Ishikawa (cell line): ENCODE results near the gene APOM.

Experiments used
- CEBPB ChIP-seq: IDR thresholded peaks from 2 replicates; pipeline ENCODE4 v1.6.1; 2012
- CREB1 ChIP-seq: IDR thresholded peaks from 2 replicates; pipeline ENCODE4 v1.6.1; 2012; ENCODE audit warnings: low read depth
- EGR1 ChIP-seq: IDR thresholded peaks from 2 replicates; pipeline ENCODE4 v1.6.1; 2012
- EP300 ChIP-seq: IDR thresholded peaks from 2 replicates; pipeline ENCODE4 v1.6.1; 2012; ENCODE audit warnings: borderline replicate concordance
- NFIC ChIP-seq: IDR thresholded peaks from 2 replicates; pipeline ENCODE4 v1.6.1; 2012
- RAD21 ChIP-seq: IDR thresholded peaks from 2 replicates; pipeline ENCODE4 v1.6.1; 2012; ENCODE audit warnings: low read depth
- TEAD4 ChIP-seq: IDR thresholded peaks from 2 replicates; pipeline ENCODE4 v1.6.1; 2012
- TF ChIP-seq, protein P1 (sequence below): IDR thresholded peaks from 2 replicates; pipeline ENCODE4 v1.6.1; 2012
- TF ChIP-seq, protein P2 (sequence below): IDR thresholded peaks from 2 replicates; pipeline ENCODE4 v1.6.1; 2012; ENCODE audit warnings: low read depth, mild to moderate bottlenecking

DNA sequence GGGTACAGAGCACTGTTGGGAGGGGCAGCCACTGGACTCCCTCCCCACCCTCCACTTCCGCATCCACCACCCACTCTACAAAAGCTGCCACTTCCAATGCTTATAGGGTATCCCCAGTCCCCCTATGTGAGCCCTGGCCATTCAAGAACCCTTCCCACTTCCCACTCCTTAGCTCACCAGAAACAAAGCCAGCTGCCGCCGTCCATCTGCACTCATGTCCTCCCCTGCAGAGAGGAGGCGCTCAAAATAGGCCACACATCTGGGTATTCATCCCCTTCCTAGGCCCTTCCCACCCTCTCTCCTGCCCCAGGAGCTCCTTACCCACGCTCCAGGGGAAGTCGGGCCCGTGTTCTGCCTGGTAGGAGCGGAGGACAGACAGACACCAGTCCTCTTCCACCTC is 31.6 kb downstream of the APOM start:
- TF ChIP-seq, protein P1, sequence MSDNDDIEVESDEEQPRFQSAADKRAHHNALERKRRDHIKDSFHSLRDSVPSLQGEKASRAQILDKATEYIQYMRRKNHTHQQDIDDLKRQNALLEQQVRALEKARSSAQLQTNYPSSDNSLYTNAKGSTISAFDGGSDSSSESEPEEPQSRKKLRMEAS, result no peak
- TF ChIP-seq, protein P2, sequence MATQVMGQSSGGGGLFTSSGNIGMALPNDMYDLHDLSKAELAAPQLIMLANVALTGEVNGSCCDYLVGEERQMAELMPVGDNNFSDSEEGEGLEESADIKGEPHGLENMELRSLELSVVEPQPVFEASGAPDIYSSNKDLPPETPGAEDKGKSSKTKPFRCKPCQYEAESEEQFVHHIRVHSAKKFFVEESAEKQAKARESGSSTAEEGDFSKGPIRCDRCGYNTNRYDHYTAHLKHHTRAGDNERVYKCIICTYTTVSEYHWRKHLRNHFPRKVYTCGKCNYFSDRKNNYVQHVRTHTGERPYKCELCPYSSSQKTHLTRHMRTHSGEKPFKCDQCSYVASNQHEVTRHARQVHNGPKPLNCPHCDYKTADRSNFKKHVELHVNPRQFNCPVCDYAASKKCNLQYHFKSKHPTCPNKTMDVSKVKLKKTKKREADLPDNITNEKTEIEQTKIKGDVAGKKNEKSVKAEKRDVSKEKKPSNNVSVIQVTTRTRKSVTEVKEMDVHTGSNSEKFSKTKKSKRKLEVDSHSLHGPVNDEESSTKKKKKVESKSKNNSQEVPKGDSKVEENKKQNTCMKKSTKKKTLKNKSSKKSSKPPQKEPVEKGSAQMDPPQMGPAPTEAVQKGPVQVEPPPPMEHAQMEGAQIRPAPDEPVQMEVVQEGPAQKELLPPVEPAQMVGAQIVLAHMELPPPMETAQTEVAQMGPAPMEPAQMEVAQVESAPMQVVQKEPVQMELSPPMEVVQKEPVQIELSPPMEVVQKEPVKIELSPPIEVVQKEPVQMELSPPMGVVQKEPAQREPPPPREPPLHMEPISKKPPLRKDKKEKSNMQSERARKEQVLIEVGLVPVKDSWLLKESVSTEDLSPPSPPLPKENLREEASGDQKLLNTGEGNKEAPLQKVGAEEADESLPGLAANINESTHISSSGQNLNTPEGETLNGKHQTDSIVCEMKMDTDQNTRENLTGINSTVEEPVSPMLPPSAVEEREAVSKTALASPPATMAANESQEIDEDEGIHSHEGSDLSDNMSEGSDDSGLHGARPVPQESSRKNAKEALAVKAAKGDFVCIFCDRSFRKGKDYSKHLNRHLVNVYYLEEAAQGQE, result no peak
- TF ChIP-seq NFIC (no peak), TEAD4 (no peak), CREB1 (no peak), EP300 (no peak), EGR1 (no peak), RAD21 (no peak), CEBPB (no peak)
